GM21515 (cell line): ENCODE measurements around the gene ARL16.
A peak's percentile ranks its signal among the peaks of the same experiment; 100 is the strongest.
"Not testable (repeated sequence)": the region's sequence is repeated elsewhere in the genome, so short reads cannot be mapped to it uniquely, and the experiment has no call there.

Source experiments
- ATAC-seq: cut with Tn5 transposase; IDR thresholded peaks from one replicate; pipeline ENCODE4 v1.9.1; 2021; ENCODE audit not compliant: unreplicated experiment

ARL16 gene

GRCh38 chr17:81696218-81696941, 12.8 kb upstream of the ARL16 start:
- ATAC-seq = no peak

DNA sequence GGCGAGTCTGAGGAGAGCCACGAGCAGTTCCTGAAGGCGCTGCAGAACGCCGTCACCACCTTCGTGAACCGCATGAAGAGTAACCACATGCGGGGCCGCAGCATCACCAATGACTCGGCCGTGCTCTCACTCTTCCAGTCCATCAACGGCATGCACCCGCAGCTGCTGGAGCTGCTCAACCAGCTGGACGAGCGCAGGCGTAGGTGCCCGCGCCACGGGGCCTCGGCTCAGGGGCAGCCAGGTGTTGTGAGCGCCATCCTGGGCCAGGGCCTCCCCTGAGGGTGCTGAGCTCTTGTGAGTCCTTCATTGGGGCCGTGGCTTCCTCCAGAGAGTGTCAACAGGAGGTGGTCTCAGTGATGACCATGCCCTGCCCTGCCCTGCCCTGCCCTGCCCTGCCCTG, 12.2 kb upstream of the ARL16 start:
- no peak for ATAC-seq

GRCh38 chr17:81695211-81695610, 11.6 kb upstream of the ARL16 start:
- ATAC-seq = no peak

DNA sequence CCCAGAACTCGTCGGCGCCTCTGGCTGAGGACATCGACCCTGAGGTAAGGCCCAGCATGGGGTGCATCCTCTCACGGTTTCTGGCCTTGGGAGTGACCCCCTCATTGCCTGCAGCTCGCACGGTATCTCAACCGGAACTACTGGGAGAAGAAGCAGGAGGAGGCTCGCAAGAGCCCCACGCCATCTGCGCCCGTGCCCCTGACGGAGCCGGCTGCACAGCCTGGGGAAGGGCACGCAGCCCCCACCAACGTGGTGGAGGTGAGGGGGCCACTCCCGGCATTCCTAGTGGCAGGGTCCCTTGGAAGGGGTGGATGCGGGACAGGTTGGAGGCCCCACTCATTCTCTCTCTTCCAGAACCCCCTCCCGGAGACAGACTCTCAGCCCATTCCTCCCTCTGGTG, 11.2 kb upstream of the ARL16 start:
- ATAC-seq = no peak

- ATAC-seq = no peak
These were observed 10.1 kb upstream of the ARL16 start for GRCh38 chr17:81693509-81694210.

- no peak for ATAC-seq
These were observed 8.0 kb upstream of the ARL16 start for GRCh38 chr17:81691608-81692007.

DNA sequence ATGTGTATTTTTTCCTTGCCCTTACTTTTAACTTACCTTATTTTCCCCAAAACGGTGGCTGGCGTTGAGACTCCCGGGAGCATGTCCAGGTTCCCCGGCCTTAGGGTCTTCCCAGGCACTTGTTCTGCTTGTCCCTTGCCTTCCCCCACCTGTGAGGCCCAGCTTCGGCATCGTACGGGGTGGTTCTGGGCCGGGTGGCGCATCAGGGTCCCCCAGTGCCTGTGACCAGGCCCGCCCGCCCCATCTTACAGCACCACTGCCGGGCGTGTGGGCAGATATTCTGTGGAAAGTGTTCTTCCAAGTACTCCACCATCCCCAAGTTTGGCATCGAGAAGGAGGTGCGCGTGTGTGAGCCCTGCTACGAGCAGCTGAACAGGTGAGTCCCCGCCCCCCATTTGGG, 7.6 kb upstream of the ARL16 start:
- ATAC-seq = no peak

DNA sequence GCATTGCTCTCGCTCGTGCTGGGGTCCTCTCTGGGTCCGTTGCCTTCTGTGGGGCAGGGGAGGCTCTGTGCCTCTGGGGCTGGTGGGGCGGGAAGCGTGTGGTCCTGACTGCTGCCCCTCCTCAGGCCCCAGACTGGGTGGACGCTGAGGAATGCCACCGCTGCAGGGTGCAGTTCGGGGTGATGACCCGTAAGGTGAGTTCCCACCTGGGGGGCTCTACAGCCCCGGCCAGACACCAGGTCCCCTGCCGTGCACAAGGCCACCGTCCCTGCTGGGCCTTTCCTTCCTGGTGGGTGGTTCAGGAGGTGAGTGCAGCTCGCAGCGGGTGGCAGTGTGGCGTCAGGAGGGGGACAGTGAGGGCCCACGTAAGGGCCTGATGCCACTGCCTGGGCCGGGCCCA, 7.0 kb upstream of the ARL16 start:
- no peak for ATAC-seq

- no peak for ATAC-seq
These were observed 6.5 kb upstream of the ARL16 start for GRCh38 chr17:81690066-81690465.

GRCh38 chr17:81688616-81689015, 5.0 kb upstream of the ARL16 start:
- ATAC-seq = no peak

- no peak for ATAC-seq
These were observed 4.4 kb upstream of the ARL16 start for GRCh38 chr17:81687770-81688541.

- no peak for ATAC-seq
These were observed 3.0 kb upstream of the ARL16 start for GRCh38 chr17:81686614-81687013.

GRCh38 chr17:81685108-81685507, 1.5 kb upstream of the ARL16 start:
- ATAC-seq = no peak

GRCh38 chr17:81684442-81684911, 880 bp upstream of the ARL16 start:
- no peak for ATAC-seq

DNA sequence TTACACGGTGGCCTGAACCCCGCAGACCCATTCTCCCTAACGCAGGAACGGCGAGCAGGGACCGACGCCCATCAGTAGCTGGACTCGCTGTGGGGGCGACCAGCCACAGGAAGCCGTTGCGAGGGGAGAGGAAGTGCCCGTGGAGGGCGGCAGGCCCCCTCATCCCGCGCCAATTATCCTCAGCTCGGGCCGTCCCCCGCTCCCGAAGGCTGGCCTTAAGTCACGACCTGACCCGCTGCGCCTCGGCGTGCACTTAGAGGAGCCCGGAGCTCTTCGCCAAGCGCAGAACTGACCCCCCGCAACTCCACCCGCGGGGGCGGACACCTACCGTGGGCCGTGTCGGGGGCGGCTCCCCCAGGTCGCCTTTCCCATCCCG, 401 bp downstream of the ARL16 start:
- ATAC-seq = peak; percentile 8

- no peak for ATAC-seq
These were observed 911 bp downstream of the ARL16 start for GRCh38 chr17:81682565-81683207.

GRCh38 chr17:81681672-81682071, 1.9 kb downstream of the ARL16 start:
- no peak for ATAC-seq

DNA sequence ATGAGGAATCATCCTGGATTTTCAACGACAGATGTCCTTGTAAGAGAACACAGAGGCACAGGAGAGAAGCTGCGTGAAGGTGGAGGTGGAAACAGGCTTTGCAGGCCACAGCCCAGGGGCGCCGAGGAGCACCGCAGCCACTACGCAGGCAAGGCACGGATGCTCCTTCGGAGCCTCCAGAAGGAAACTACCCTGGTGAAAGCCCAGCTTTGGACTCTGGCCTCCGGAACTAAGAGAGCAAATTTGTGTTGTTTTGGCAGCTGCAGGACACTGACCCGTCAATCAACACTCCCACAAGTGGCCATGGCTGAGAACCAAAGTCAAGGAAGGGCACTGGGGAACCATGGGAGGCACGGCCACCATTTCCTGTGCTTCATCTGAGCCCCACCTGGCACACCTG, 3.4 kb downstream of the ARL16 start:
- ATAC-seq = no peak

DNA sequence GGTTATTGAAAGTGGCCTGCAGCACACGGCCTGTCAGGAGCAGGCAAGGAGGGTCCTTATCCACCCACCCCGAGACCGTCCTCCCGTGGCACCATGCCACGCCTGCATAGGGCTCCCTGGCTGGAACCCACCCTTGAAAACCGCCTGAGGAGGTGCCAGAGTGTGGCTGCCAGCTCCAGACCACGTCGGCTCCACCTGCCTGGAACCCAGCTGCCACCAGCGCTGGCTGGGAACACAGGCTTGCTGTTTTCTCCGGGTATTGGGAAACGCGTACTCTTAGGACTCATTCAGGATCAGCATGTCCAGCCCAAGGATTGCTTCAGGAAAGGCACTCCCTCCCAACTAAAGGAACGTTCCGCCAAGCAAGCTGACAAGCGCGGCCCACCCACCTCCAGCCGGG, 6.7 kb downstream of the ARL16 start:
- ATAC-seq = no peak

DNA sequence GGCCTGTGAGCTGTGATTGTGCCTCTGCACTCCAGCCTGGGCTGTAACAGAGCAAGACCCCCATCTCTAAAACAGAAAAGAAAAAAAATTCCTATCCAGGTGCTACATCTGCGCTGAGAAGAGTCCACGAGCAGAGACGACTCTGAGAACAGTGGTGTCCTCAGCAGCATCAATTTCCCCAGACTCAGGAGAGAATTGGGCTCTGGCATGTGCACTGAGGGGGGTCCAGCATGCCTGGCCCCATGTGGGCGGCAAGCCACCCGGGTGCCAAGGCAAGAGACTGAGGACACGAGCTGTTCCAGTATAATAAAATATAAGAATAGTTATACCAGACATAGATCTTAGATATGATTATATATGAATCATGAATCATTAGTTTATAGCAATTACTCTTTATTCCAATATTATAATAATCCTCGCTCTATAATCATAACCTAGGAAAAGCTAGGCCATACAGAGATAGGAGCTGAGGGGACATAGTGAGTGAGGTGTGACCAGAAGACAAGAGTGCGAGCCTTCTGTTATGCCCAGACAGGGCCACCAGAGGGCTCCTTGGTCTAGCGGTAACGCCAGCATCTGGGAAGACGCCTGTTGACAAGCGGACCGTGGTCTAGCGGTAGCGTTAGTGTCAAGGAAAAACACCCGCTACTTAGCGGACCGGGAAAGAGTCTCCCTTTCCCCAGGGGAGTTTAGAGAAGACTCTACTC, 7.9 kb downstream of the ARL16 start:
- not testable (repeated sequence) for ATAC-seq
